ENCODE data around the gene MRNIP.

MRNIP gene

GRCh38 chr5:179820127-179820482 is 38.5 kb downstream of the MRNIP start:
- FAIRE-seq = no peak

GRCh38 chr5:179819296-179820126 is 39.1 kb downstream of the MRNIP start:
- no peak for FAIRE-seq

GRCh38 chr5:179818746-179819295 is 39.8 kb downstream of the MRNIP start:
- no peak for FAIRE-seq

- FAIRE-seq = no peak
Observed at GRCh38 chr5:179817890-179818745, 40.5 kb downstream of the MRNIP start.

- FAIRE-seq = no peak
Observed at GRCh38 chr5:179817470-179817840, 41.2 kb downstream of the MRNIP start.

- FAIRE-seq = no peak
Observed at GRCh38 chr5:179816796-179817469, 41.7 kb downstream of the MRNIP start.

GRCh38 chr5:179816401-179816795 is 42.2 kb downstream of the MRNIP start:
- no peak for FAIRE-seq

- no peak for FAIRE-seq
Observed at GRCh38 chr5:179815491-179816249, 42.9 kb downstream of the MRNIP start.

- no peak for FAIRE-seq
Observed at GRCh38 chr5:179814090-179814489, 44.5 kb downstream of the MRNIP start.

GRCh38 chr5:179812997-179813607 is 45.5 kb downstream of the MRNIP start:
- no peak for FAIRE-seq

- no peak for FAIRE-seq
Observed at GRCh38 chr5:179812135-179812825, 46.3 kb downstream of the MRNIP start.

- no peak for FAIRE-seq
Observed at GRCh38 chr5:179806250-179807048, 52.2 kb downstream of the MRNIP start, which contains the start of gene MGAT4B. MGAT4B (minus strand) TSS chr5:179806866; CDS start chr5:179806583, 283 bp downstream.

- FAIRE-seq = no peak
Observed at GRCh38 chr5:179805529-179806249, 52.9 kb downstream of the MRNIP start.

GRCh38 chr5:179805070-179805528 is 53.5 kb downstream of the MRNIP start:
- FAIRE-seq = no peak

- no peak for FAIRE-seq
Observed at GRCh38 chr5:179804555-179804947, 54.1 kb downstream of the MRNIP start.

GRCh38 chr5:179803651-179804554 is 54.7 kb downstream of the MRNIP start:
- no peak for FAIRE-seq

GRCh38 chr5:179802950-179803562 is 55.6 kb downstream of the MRNIP start:
- FAIRE-seq = no peak

All from A204.1 (cell line).